K562 (cell line): Measurements from ENCODE around the gene ATXN10. TPM values are rescaled to one million over a fixed set of nuclear protein-coding genes. Genes with fewer than 3 reads are reported as not detected.
A peak's percentile ranks its signal among the peaks of the same experiment; 100 is the strongest.

Source experiments
- RAD21 ChIP-seq, 2 experiments: fragments of 250-450 bp in 1 of 2; fragments of 450-650 bp in 1 of 2; sonication (Bioruptor Pico) in 1 of 2; formaldehyde crosslinking in 1 of 2; IDR thresholded peaks in 1 of 2; conservative IDR thresholded peaks in 1 of 2; 2 replicates each; pipeline versions ENCODE4 v1.4.0 to v1.8.0; 2020 to 2022; ENCODE audit warnings: mild to moderate bottlenecking in 2 of 2, moderate library complexity in 1 of 2
- RFX1 ChIP-seq: fragments of 450-650 bp; IDR thresholded peaks from 2 replicates; pipeline ENCODE4 v1.6.1; 2016; ENCODE audit warnings: mild to moderate bottlenecking, moderate library complexity
- SMC3 ChIP-seq: conservative IDR thresholded peaks from 2 replicates; pipeline ENCODE4 v1.6.1; 2011; ENCODE audit warnings: low read depth, low read length, improper control_type of control experiment; ENCODE audit not compliant: insufficient read depth
- polyA plus RNA-seq, 8 experiments: library from polyadenylated mRNA; depleted of rRNA in 4 of 8; stranded (reverse) in 5 of 8; unstranded in 3 of 8; fragments of >200 nt; fragmentation: Nextera tagmentation in 2 of 8; fragmentation: Illumina TruSeq in 1 of 8; extraction: Ambion mirVana in 2 of 8; extraction: Trizol in 1 of 8; gene quantifications; 2 replicates each; pipeline versions ENCODE4 v1.2.1 to v1.2.3, GENCODE V29; 2011 to 2014; ENCODE audit warnings: inconsistent platforms in 1 of 8, missing spikeins in 1 of 8
- total RNA-seq, 7 experiments: library from RNA; depleted of rRNA in 6 of 7; stranded (reverse); fragments of >200 nt in 6 of 7; fragmentation: Illumina TruSeq in 2 of 7; extraction: Trizol in 2 of 7; gene quantifications; 2 replicates each; pipeline versions ENCODE4 v1.2.1 to v1.2.3, GENCODE V29; 2011 to 2021; ENCODE audit warnings: low replicate concordance in 1 of 7
- TF ChIP-seq, protein P1 (sequence below), 2 experiments: fragments of 450-650 bp; formaldehyde crosslinking in 1 of 2; IDR thresholded peaks; 2 replicates each; pipeline versions ENCODE4 v1.4.0 to v1.6.1; 2014 to 2020; ENCODE audit warnings: mild to moderate bottlenecking in 2 of 2, borderline replicate concordance in 1 of 2, low read depth in 1 of 2

ATXN10 gene
- total and polyA plus RNA-seq, 9 of the 15 experiments (the other 6 are each of a cell fraction or from before 2014, with no cell fraction given) = 11.5 to 190 (median 33.6) TPM

DNA sequence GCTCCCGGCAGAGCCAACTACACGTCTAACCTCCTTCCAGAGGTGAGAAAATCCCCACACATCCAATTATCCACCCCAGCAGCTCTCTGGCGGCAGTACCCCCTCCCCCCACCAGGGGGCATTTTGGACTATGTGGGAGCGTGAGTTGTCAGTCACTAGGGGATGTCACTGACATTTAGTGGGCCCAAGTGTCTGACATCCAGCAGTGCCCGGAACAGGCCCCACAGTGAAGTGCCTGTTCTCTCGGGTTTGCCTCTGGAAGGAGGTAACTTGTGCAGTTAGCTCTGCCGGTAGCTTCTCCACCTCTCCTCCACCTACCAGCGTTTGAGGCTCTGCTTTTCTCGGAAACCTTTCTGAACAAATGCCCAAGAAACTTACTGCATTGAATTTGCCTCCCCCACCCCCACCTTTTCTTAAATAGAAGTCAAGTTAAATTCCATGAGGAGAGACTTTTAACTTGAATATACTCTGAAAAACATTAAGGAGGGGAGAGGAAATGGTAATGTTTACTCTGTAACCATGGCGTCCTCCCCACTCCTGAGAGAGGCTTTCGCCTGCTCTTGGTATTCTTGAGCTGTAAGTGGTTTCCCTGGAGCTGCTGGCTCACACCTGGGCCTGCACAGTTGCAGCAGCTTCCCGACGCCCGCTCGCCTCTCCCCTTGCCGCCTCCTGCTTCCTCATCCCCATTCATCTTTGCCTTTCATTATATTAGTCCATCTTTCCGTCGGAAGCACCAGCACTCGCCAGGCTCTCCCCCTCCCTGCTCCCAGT lies 192.5 kb downstream of the ATXN10 start (continued):
- TF ChIP-seq, protein P1, sequence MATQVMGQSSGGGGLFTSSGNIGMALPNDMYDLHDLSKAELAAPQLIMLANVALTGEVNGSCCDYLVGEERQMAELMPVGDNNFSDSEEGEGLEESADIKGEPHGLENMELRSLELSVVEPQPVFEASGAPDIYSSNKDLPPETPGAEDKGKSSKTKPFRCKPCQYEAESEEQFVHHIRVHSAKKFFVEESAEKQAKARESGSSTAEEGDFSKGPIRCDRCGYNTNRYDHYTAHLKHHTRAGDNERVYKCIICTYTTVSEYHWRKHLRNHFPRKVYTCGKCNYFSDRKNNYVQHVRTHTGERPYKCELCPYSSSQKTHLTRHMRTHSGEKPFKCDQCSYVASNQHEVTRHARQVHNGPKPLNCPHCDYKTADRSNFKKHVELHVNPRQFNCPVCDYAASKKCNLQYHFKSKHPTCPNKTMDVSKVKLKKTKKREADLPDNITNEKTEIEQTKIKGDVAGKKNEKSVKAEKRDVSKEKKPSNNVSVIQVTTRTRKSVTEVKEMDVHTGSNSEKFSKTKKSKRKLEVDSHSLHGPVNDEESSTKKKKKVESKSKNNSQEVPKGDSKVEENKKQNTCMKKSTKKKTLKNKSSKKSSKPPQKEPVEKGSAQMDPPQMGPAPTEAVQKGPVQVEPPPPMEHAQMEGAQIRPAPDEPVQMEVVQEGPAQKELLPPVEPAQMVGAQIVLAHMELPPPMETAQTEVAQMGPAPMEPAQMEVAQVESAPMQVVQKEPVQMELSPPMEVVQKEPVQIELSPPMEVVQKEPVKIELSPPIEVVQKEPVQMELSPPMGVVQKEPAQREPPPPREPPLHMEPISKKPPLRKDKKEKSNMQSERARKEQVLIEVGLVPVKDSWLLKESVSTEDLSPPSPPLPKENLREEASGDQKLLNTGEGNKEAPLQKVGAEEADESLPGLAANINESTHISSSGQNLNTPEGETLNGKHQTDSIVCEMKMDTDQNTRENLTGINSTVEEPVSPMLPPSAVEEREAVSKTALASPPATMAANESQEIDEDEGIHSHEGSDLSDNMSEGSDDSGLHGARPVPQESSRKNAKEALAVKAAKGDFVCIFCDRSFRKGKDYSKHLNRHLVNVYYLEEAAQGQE (IDR thresholded peaks at IDR 0.05; ENCODE audit: borderline replicate concordance) = 0 out of 2 replicates have a peak, but pooled peaks have one; percentile 35
- TF ChIP-seq, protein P1 (CRISPR knock-in tag; IDR thresholded peaks at IDR 0.05; ENCODE audit: low read depth) = no peak
- TF ChIP-seq RFX1 = 0 out of 2 replicates have a peak, but pooled peaks have one; percentile 20
- TF ChIP-seq RAD21 (CRISPR knock-in tag; conservative IDR thresholded peaks at IDR 0.05 in 1 of 2, IDR thresholded peaks at IDR 0.05 in 1 of 2) = peak in 1 of 2 experiments; percentile 62; a peak in 2 of 4 replicates
- peak; percentile 55 for TF ChIP-seq SMC3
